ENCODE results near the gene RAPGEF4.

- TF ChIP-seq POLR2A (IDR thresholded peaks at IDR 0.05) (no peak), CTCF (IDR thresholded peaks at IDR 0.05) (no peak), EP300 (IDR thresholded peaks at IDR 0.05) (no peak)
These were observed 239.1 kb downstream of the RAPGEF4 start for GRCh38 chr2:172974762-172975161.
